Measurements from ENCODE around the gene NCOA1.

NCOA1 gene

DNA sequence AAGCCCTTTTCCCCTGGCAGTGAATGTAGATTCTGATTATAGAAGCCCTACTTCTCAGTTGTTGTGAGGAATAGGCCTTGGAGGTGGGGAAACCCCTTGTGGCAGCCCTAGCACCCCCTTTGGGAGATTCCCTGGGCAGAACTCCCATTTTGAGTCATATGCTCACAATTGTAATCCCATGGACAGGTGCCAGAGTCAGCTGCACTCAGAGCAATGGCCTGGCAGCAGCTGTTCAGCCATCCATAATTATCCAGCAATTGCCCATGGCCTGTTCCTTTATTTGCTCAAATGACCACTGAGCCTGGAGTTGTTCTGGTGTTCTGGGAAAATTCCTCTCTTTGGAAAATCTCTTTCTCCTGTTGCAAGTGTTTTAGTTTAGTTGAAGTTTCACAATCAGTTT lies 230.4 kb downstream of the NCOA1 start:
- Histone ChIP-seq H3K4me1 (ENCODE audit: control insufficient read depth, insufficient read depth, low read length, poor library complexity, severe bottlenecking) (no peaks in the 10 kb centered on the region), H3K27ac (ENCODE audit: insufficient read depth, low read length, poor library complexity, severe bottlenecking) (no peak overlapping the region), H3K4me3 (ENCODE audit: insufficient read depth, low read depth, low read length, poor library complexity, severe bottlenecking) (no peak overlapping the region), H3K27me3 (replicated peaks; ENCODE audit: control insufficient read depth, insufficient read depth, low read length, poor library complexity, severe bottlenecking) (no peaks in the 10 kb centered on the region), H3K36me3 (ENCODE audit: control insufficient read depth, insufficient read depth, low read length) (peaks cover 5% of the 10 kb centered on the region), H3K9me3 (ENCODE audit: control insufficient read depth, low read length) (no peaks in the 10 kb centered on the region)
- no peak for DNase-seq

DNA sequence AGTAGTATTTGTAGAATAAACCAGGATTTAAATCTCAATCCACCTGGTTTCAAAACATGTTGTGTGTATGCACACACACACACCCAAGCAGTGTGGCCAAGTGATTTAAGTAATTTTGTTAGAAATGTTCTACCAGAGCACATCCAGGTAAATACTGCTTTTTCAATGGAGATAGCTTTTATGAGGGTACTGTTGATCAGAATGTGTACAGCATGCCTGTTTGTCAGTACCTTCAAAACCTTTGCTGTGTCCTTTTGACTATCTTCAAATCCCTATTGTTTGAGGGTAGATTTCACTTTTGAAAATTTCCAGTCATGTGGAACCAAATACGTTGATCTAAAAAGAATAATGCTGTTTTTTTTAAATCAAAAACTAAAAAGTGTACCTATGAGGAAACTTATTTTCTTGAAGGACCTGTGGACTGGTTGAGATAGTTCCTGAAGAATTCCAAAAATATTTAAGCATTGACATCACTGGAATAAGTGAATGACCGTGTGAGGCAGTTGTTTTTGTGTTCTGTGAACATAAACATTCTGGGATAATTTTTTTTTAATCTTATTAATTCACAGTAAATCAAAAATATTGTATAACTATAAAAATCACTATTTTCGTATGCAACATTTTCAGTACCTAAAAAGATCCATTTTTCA lies 231.2 kb downstream of the NCOA1 start:
- H3K27ac ChIP-seq (ENCODE audit: insufficient read depth, low read length, poor library complexity, severe bottlenecking) = no peak overlapping the region

DNA sequence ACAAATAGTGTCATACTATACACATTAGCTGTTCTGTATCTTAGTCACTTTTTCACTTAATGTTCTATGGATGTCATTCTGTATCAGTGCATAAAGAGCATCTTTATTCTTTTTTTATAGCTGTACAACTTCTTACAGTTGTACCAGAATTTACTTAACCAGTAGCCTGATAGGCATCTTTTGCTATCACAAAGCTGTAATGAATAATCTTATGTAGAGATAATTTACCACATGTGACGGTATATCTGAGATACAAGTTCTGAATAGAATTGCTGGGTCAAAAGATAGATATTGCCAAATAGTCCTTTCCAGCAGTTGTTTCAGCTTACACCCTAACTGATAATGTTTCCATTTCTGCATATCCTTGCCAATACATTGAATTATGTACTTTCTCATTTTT lies 232.1 kb downstream of the NCOA1 start:
- no peak for DNase-seq
- H3K27me3 ChIP-seq (replicated peaks; ENCODE audit: control insufficient read depth, insufficient read depth, low read length, poor library complexity, severe bottlenecking) = no peaks in the 10 kb centered on the region
- H3K9me3 ChIP-seq (ENCODE audit: control insufficient read depth, low read length) = no peaks in the 10 kb centered on the region
- H3K4me1 ChIP-seq (ENCODE audit: control insufficient read depth, insufficient read depth, low read length, poor library complexity, severe bottlenecking) = no peaks in the 10 kb centered on the region
- H3K4me3 ChIP-seq (ENCODE audit: insufficient read depth, low read depth, low read length, poor library complexity, severe bottlenecking) = no peak overlapping the region
- H3K27ac ChIP-seq (ENCODE audit: insufficient read depth, low read length, poor library complexity, severe bottlenecking) = no peak overlapping the region
- peaks cover 6% of the 10 kb centered on the region for H3K36me3 ChIP-seq (ENCODE audit: control insufficient read depth, insufficient read depth, low read length)

More for the DNA sequence above, 231.2 kb downstream of the NCOA1 start:
- Histone ChIP-seq H3K4me1 (ENCODE audit: control insufficient read depth, insufficient read depth, low read length, poor library complexity, severe bottlenecking) (no peaks in the 10 kb centered on the region), H3K27me3 (replicated peaks; ENCODE audit: control insufficient read depth, insufficient read depth, low read length, poor library complexity, severe bottlenecking) (no peaks in the 10 kb centered on the region), H3K4me3 (ENCODE audit: insufficient read depth, low read depth, low read length, poor library complexity, severe bottlenecking) (no peak overlapping the region), H3K36me3 (ENCODE audit: control insufficient read depth, insufficient read depth, low read length) (peaks cover 7% of the 10 kb centered on the region), H3K9me3 (ENCODE audit: control insufficient read depth, low read length) (no peaks in the 10 kb centered on the region)
- no peak for DNase-seq

DNA sequence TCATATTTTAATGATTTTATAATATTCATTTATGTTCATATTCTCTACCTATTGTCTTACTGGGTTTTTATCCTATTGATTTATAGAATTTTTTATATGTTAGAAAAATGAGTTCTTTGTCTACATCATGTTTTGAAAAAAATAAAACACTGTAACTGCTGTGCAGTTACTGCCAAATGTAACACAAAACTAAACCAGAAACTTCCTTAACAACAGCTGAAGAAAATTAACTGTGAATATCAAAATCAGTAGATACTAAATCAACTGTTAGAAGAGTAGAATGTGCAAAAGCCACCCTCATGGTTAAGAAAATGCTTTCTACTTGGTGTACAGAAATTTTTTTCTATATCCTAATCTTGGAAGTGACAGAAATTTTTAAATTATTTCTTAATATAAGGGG lies 232.6 kb downstream of the NCOA1 start:
- H3K4me1 ChIP-seq (ENCODE audit: control insufficient read depth, insufficient read depth, low read length, poor library complexity, severe bottlenecking) = no peaks in the 10 kb centered on the region
- no peaks in the 10 kb centered on the region for H3K9me3 ChIP-seq (ENCODE audit: control insufficient read depth, low read length)
- no peaks in the 10 kb centered on the region for H3K27me3 ChIP-seq (replicated peaks; ENCODE audit: control insufficient read depth, insufficient read depth, low read length, poor library complexity, severe bottlenecking)
- no peak overlapping the region for H3K27ac ChIP-seq (ENCODE audit: insufficient read depth, low read length, poor library complexity, severe bottlenecking)
- no peak for DNase-seq
- H3K4me3 ChIP-seq (ENCODE audit: insufficient read depth, low read depth, low read length, poor library complexity, severe bottlenecking) = no peak overlapping the region
- H3K36me3 ChIP-seq (ENCODE audit: control insufficient read depth, insufficient read depth, low read length) = peaks cover 7% of the 10 kb centered on the region

DNA sequence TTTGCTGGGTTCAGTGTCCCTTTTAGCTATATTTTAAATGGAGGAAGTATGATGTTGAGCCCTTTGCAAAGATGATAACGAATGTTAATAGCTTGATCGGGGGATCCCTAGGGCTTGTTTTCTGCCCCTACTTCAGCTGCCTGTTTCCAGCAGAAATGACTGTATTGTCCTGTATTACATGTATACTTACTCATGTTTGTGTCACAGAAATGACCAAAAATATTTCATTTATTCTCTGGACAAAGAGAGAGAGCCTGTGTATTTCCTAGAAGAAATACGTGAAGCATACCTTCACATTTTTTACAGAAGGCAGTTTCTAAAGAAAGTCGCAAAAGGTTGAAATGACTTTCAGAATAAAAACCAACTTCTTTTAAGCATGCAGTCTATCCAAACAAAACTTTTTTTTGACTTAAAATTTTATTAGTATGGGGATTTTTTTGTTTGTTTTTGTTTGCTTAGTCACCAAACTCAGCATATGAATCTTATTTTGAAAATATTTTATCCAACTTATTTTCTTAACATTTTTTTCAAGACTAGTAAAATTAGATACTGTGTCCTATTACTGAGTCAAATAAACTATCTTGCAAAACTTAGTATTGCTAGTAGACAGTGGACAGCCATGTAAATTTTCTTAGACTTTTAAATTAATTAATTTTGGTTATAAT lies 233.2 kb downstream of the NCOA1 start:
- no peak for DNase-seq
- Histone ChIP-seq H3K27me3 (replicated peaks; ENCODE audit: control insufficient read depth, insufficient read depth, low read length, poor library complexity, severe bottlenecking) (no peaks in the 10 kb centered on the region), H3K9me3 (ENCODE audit: control insufficient read depth, low read length) (no peaks in the 10 kb centered on the region), H3K27ac (ENCODE audit: insufficient read depth, low read length, poor library complexity, severe bottlenecking) (no peak overlapping the region), H3K36me3 (ENCODE audit: control insufficient read depth, insufficient read depth, low read length) (peaks cover 9% of the 10 kb centered on the region), H3K4me1 (ENCODE audit: control insufficient read depth, insufficient read depth, low read length, poor library complexity, severe bottlenecking) (no peaks in the 10 kb centered on the region), H3K4me3 (ENCODE audit: insufficient read depth, low read depth, low read length, poor library complexity, severe bottlenecking) (no peak overlapping the region)

DNA sequence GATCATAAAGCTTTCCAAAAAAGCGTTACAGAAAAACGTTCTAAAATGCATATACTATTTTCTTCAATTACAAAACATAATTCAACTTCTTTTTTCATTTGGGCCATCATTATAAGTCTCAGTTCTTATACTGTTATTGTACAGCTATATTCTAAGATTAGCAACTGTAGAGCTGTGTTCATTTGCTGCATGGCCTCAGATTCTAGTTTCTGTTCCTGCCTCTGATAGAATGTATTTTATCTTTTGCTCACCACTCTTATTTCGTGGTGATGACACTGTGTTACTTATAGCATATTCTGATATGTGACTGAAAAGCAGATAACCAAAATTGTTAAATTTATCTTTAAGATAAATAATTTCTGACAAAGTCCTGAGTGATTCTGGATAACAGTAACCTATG lies 234.9 kb downstream of the NCOA1 start:
- no peak for DNase-seq
- Histone ChIP-seq H3K36me3 (ENCODE audit: control insufficient read depth, insufficient read depth, low read length) (peaks cover 11% of the 10 kb centered on the region), H3K27me3 (replicated peaks; ENCODE audit: control insufficient read depth, insufficient read depth, low read length, poor library complexity, severe bottlenecking) (no peaks in the 10 kb centered on the region), H3K4me3 (ENCODE audit: insufficient read depth, low read depth, low read length, poor library complexity, severe bottlenecking) (no peak overlapping the region), H3K9me3 (ENCODE audit: control insufficient read depth, low read length) (no peaks in the 10 kb centered on the region), H3K4me1 (ENCODE audit: control insufficient read depth, insufficient read depth, low read length, poor library complexity, severe bottlenecking) (no peaks in the 10 kb centered on the region), H3K27ac (ENCODE audit: insufficient read depth, low read length, poor library complexity, severe bottlenecking) (no peak overlapping the region)

DNA sequence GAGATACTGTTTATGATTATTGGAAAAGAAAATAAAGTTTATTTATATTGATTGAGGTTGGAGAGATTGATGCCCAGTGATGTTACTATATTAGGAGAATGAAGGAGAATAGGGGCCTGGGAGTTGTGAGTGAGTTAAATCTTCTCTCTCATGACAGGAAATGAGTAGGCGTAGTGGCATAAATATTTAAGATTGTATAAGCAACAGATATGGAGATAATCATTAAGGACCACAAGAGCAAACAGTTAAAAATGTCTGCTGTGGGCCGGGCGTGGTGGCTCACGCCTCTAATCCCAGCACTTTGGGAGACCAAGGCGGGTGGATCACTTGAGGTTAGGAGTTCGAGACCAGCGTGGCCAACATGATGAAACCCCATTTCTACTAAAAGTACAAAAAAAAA lies 239.4 kb downstream of the NCOA1 start:
- H3K4me1 ChIP-seq (ENCODE audit: control insufficient read depth, insufficient read depth, low read length, poor library complexity, severe bottlenecking) = no peaks in the 10 kb centered on the region
- no peaks in the 10 kb centered on the region for H3K27me3 ChIP-seq (replicated peaks; ENCODE audit: control insufficient read depth, insufficient read depth, low read length, poor library complexity, severe bottlenecking)
- H3K9me3 ChIP-seq (ENCODE audit: control insufficient read depth, low read length) = no peaks in the 10 kb centered on the region
- H3K36me3 ChIP-seq (ENCODE audit: control insufficient read depth, insufficient read depth, low read length) = peaks cover 19% of the 10 kb centered on the region
- no peak overlapping the region for H3K4me3 ChIP-seq (ENCODE audit: insufficient read depth, low read depth, low read length, poor library complexity, severe bottlenecking)
- DNase-seq = no peak
- H3K27ac ChIP-seq (ENCODE audit: insufficient read depth, low read length, poor library complexity, severe bottlenecking) = no peak overlapping the region

DNA sequence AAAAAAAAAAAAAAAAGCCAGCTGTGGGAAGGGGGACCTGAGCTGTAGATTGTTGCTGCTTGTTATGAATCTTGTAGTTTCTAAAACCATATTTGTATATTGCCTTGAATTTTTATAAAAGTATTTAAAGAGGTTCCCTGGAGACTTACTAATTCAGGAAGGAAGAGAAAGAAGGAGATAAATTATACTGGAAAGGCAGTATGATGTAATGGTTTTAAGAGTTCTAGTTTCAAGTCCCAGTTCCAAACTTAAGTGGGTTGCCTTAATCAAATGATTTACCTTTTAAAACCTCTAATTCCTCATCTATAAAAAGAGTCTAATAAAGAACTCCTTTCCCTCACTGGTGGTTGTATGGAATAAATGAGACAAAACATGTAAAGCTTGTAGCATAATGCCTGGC lies 240.0 kb downstream of the NCOA1 start:
- H3K9me3 ChIP-seq (ENCODE audit: control insufficient read depth, low read length) = no peaks in the 10 kb centered on the region
- DNase-seq = no peak
- H3K4me1 ChIP-seq (ENCODE audit: control insufficient read depth, insufficient read depth, low read length, poor library complexity, severe bottlenecking) = no peaks in the 10 kb centered on the region
- peaks cover 19% of the 10 kb centered on the region for H3K36me3 ChIP-seq (ENCODE audit: control insufficient read depth, insufficient read depth, low read length)
- H3K27ac ChIP-seq (ENCODE audit: insufficient read depth, low read length, poor library complexity, severe bottlenecking) = no peak overlapping the region
- H3K4me3 ChIP-seq (ENCODE audit: insufficient read depth, low read depth, low read length, poor library complexity, severe bottlenecking) = no peak overlapping the region
- H3K27me3 ChIP-seq (replicated peaks; ENCODE audit: control insufficient read depth, insufficient read depth, low read length, poor library complexity, severe bottlenecking) = no peaks in the 10 kb centered on the region

DNA sequence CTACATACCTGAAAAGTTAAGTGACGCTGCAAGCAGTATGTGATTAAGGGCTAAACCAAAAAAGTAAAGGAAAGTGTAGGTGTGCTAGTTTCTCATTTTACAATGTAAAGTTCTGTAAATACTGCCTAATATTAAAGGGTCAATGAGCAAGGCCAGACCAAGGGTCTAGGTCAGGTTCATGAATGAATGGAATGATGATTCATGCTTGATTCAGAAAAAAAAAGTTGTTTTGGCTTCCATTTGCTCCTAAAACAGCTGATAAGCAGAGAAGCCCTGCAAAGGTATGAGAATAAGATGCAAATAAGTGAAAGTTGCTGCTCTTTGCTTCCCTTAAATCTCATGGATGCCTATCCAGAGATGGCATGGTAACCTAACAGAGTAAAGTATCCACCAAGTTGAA lies 240.9 kb downstream of the NCOA1 start:
- no peaks in the 10 kb centered on the region for H3K27me3 ChIP-seq (replicated peaks; ENCODE audit: control insufficient read depth, insufficient read depth, low read length, poor library complexity, severe bottlenecking)
- no peaks in the 10 kb centered on the region for H3K9me3 ChIP-seq (ENCODE audit: control insufficient read depth, low read length)
- H3K27ac ChIP-seq (ENCODE audit: insufficient read depth, low read length, poor library complexity, severe bottlenecking) = no peak overlapping the region
- no peak overlapping the region for H3K4me3 ChIP-seq (ENCODE audit: insufficient read depth, low read depth, low read length, poor library complexity, severe bottlenecking)
- peaks cover 19% of the 10 kb centered on the region for H3K36me3 ChIP-seq (ENCODE audit: control insufficient read depth, insufficient read depth, low read length)
- H3K4me1 ChIP-seq (ENCODE audit: control insufficient read depth, insufficient read depth, low read length, poor library complexity, severe bottlenecking) = no peaks in the 10 kb centered on the region
- no peak for DNase-seq

DNA sequence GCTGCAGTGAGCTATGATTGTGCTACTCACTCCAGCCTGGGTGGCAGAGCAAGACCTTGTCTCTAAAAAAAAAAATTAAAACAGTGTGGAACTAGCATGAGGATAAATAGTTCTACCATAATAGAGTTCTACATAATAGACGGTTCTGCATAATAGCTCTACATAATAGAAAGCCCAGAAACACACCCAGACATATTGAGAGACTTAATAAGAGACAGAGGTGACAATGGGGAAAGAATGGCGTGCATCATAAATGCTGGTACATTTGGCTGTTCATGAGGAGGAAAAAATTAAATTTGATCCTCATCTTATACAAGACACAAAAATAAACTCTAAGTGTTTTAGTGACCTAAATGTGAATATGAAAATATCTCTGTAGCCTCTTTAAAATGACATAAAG lies 243.7 kb downstream of the NCOA1 start:
- Histone ChIP-seq H3K9me3 (ENCODE audit: control insufficient read depth, low read length) (no peaks in the 10 kb centered on the region), H3K4me1 (ENCODE audit: control insufficient read depth, insufficient read depth, low read length, poor library complexity, severe bottlenecking) (no peaks in the 10 kb centered on the region), H3K4me3 (ENCODE audit: insufficient read depth, low read depth, low read length, poor library complexity, severe bottlenecking) (no peak overlapping the region), H3K27me3 (replicated peaks; ENCODE audit: control insufficient read depth, insufficient read depth, low read length, poor library complexity, severe bottlenecking) (no peaks in the 10 kb centered on the region), H3K36me3 (ENCODE audit: control insufficient read depth, insufficient read depth, low read length) (peaks cover 11% of the 10 kb centered on the region), H3K27ac (ENCODE audit: insufficient read depth, low read length, poor library complexity, severe bottlenecking) (no peak overlapping the region)
- no peak for DNase-seq

Data from effector memory CD4-positive, alpha-beta T cell (primary cell).